ENCODE results near the gene DDTL.
A peak's percentile ranks its signal among the peaks of the same experiment; 100 is the strongest.
"Not testable (repeated sequence)": the region's sequence is repeated elsewhere in the genome, so short reads cannot be mapped to it uniquely, and the experiment has no call there.

Gene DDTL

DNA sequence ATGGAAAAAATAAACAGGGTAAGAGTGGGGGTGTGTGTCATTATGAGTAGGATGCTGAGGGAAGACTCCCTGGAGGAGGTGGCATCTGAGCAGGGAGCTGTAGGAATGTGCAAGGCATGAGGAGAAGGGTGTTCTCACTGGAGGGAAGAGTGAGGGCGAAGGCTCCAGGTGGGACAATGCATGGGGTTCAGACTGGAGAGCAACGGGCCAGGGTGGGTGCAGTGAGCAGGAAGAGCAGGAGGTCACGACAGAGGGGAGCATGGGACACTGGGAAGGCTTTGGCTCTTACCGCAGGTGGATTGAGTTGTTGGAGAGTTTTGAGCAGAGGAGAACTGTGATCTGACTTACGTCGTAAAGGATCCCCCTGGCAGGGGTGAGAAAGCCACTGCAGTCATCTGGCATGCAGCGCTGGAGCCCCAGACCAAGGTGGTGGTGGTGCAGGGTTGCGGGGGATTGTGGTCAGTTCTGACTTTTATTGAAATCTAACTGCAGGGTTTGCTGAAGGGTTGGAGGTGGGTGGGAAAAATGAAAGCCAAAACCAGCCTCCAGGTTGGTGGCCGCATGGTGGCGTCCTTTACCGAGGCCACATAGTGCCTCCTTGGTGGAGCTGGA, 13.8 kb upstream of the DDTL start:
- not testable (repeated sequence) for H3K36me3 ChIP-seq; H3K27me3 ChIP-seq; H3K9ac ChIP-seq; H4K20me1 ChIP-seq; H3K27ac ChIP-seq; H3K4me1 ChIP-seq; H3K4me2 ChIP-seq; H3K9me3 ChIP-seq (replicated peaks in 1 of 11); H3K4me3 ChIP-seq

DNA sequence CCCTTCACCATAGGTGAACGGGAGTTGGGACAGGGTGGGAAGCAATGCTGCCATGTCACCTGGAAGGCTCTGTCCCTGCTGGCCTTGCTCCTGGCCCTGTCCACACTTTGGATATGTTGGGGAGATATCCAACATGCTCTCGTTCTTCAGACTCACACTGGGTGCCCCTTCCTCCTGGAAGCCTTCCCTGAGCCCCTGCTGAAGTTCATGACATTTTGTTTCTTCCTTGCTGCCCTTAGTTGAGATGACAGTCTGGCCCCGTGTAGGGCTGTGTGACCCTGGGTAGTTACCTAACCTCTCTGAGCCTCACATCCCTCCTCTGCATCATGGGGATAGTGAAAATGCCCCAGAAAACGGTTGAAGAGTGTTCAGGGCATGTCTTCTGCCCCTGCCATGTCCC, 13.2 kb upstream of the DDTL start:
- H3K9ac ChIP-seq; H3K27me3 ChIP-seq; H3K36me3 ChIP-seq; H3K9me3 ChIP-seq (replicated peaks in 1 of 11); H3K4me2 ChIP-seq; H3K4me3 ChIP-seq; H3K4me1 ChIP-seq; H4K20me1 ChIP-seq; H3K27ac ChIP-seq: not testable (repeated sequence)

- not testable (repeated sequence) for H3K9me3 ChIP-seq (replicated peaks in 1 of 11); H3K4me1 ChIP-seq; H3K36me3 ChIP-seq; H3K9ac ChIP-seq; H4K20me1 ChIP-seq; H3K4me2 ChIP-seq; H3K27me3 ChIP-seq; H3K4me3 ChIP-seq; H3K27ac ChIP-seq
Measured at GRCh38 chr22:23954193-23954990, 12.3 kb upstream of the DDTL start.

- not testable (repeated sequence) for H3K9ac ChIP-seq; H3K36me3 ChIP-seq; H4K20me1 ChIP-seq; H3K4me2 ChIP-seq; H3K4me3 ChIP-seq; H3K27me3 ChIP-seq; H3K9me3 ChIP-seq (replicated peaks in 1 of 11); H3K4me1 ChIP-seq; H3K27ac ChIP-seq
Measured at GRCh38 chr22:23954991-23955305, 11.7 kb upstream of the DDTL start.

DNA sequence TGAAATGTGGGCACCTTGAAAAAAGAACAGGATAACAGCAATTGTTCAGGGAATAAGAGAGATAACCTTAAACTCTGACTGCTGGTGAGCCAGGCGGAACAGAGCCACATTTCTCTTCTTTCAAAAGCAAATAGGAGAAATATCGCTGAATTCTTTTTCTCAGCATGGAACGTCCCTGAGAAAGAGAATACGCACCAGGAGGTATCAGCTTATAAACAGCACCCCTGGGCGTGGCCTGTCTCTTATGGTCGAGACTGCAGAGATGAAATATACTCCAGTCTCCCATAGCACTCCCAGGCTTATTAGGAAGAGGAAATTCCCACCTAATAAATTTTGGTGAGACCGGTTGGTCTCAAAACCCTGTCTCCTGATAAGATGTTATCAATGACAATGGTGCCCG, 10.8 kb upstream of the DDTL start:
- not testable (repeated sequence) for H3K4me1 ChIP-seq; H3K9ac ChIP-seq; H3K4me2 ChIP-seq; H3K4me3 ChIP-seq; H3K27ac ChIP-seq; H3K9me3 ChIP-seq (replicated peaks in 1 of 11); H3K36me3 ChIP-seq; H4K20me1 ChIP-seq
- H3K27me3 ChIP-seq: peaks cover 9 to 19% (median 18%) of the 10 kb centered on the region in 11 experiments

- not testable (repeated sequence) for H3K27ac ChIP-seq; H3K9ac ChIP-seq; H4K20me1 ChIP-seq; H3K4me1 ChIP-seq; H3K4me2 ChIP-seq; H3K4me3 ChIP-seq; H3K9me3 ChIP-seq (replicated peaks in 1 of 11); H3K36me3 ChIP-seq
- H3K27me3 ChIP-seq: peaks cover 9 to 19% (median 18%) of the 10 kb centered on the region in 11 experiments
Measured at GRCh38 chr22:23956301-23956900, 10.3 kb upstream of the DDTL start.

DNA sequence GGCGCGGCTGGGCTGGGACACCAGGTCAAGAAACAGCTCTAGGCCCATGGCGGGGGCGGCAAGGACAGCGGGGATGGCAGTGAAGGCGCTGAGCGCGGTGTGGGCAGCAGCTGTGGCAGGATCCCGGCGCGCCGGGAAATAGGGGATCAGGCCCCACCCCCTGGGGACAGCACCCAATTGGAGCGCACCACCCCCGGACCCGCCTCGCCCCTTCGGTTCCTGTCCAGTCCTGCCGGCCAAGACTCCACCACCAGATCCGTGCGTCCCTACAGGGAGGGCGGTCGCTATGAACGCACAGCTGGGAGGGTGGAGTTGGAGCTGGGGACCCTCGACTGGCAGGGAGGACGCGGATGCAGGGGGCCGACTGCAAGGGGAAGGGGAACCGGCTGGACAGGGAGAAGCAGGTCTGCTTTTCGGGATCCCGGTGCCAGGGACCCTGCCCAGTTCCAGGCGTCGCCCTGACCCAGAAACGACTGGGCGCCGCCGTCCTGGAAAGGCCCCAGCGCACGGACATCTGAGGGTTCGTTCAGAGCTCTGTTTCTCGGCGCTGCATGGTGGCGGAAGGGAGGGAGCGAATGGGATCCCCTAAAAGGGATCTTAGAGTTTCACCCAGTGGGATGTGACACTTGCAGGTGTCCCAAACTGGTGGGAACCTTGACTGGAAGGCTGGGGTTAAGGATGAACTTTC, 5.5 kb upstream of the DDTL start, which contains the start of gene GSTT2B:
Gene GSTT2B, minus strand, starts transcription at position 112 of the 688 bp plus-strand sequence. Its CDS starts 64 bp downstream, at position 48.
- H3K4me1 ChIP-seq; H3K36me3 ChIP-seq; H3K27ac ChIP-seq; H3K9ac ChIP-seq; H3K9me3 ChIP-seq (replicated peaks in 1 of 11); H4K20me1 ChIP-seq; H3K4me3 ChIP-seq; H3K4me2 ChIP-seq: not testable (repeated sequence)
- H3K27me3 ChIP-seq: peaks cover 9 to 19% (median 18%) of the 10 kb centered on the region in 11 experiments

DNA sequence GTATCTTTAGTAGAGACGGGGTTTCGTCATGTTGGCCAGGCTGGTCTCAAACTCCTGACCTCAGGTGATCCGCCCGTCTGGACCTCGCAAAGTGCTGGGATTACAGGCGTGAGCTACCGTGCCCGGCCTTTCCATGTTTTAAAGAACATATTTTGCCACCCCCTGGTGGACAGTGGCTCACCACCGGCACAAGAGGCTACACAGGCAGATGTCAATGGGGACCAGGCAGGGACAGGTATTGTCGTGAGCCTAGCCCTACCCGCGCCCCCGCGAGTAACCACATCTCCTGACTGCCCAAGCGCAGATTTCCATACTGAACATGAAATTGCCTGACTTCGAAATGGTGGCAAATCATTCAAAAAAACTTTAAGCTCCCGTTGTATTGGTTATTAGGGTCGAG, 594 bp upstream of the DDTL start:
- not testable (repeated sequence) for H3K9me3 ChIP-seq (replicated peaks in 1 of 11); H3K9ac ChIP-seq; H3K4me3 ChIP-seq; H3K4me2 ChIP-seq; H3K27ac ChIP-seq; H3K27me3 ChIP-seq
- Histone ChIP-seq H3K4me1 (peaks cover 19 to 22% (median 21%) of the 10 kb centered on the region in 10 experiments), H4K20me1 (peaks cover 21 to 22% (median 22%) of the 10 kb centered on the region in 11 experiments; a peak in 21 of 22 replicates), H3K36me3 (peaks cover 21 to 22% (median 22%) of the 10 kb centered on the region in 11 experiments)

DNA sequence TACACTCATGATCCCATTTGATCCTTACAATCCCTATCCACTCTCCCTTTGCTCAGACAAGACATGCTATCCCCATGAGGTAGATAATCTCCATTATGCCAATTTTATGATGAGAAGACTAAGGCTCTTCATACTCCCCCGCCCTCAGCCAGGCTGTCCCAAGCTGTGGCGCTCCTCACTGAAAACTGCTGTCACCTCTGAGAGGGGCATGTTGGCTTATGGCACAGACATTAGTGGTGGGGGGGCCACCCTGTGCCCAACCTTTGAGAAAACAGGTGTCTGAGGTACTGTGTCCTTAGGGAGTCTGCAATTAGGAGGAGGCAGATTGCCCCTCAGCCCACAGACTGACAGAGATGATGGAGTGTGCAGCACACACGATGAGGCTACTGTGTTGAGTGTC, 2.4 kb downstream of the DDTL start:
- Histone ChIP-seq H4K20me1 (peaks cover 28 to 32% (median 30%) of the 10 kb centered on the region in 11 experiments; a peak in 21 of 22 replicates), H3K4me1 (peaks cover 22 to 31% (median 29%) of the 10 kb centered on the region in 10 experiments), H3K4me3 (0 out of 20 replicates have a peak overlapping the region, but pooled peaks of 1 of the 10 experiments have one; percentile 2), H3K27me3 (no peaks in the 10 kb centered on the region), H3K36me3 (peaks cover 29 to 33% (median 30%) of the 10 kb centered on the region in 11 experiments), H3K9ac (peak overlapping the region in 8 of 11 experiments; percentile 10 to 57 (median 33); a peak in 6 of 22 replicates), H3K9me3 (replicated peaks in 1 of 11) (no peaks in the 10 kb centered on the region), H3K4me2 (peak overlapping the region; percentile 11 to 81 (median 49)), H3K27ac (no peak overlapping the region)
- no peak for TF ChIP-seq Cebpa-rat (IDR thresholded peaks at IDR 0.05)

All from BLaER1 treated with 17β-estradiol and CSF1 and Interleukin-3, amounts not matched to agents 10 nM and 100 nM (cell line).